ENCODE data around the gene ZBP1. TPM values are rescaled to one million over a fixed set of nuclear protein-coding genes. Genes with fewer than 3 reads are reported as not detected.
A peak's percentile ranks its signal among the peaks of the same experiment; 100 is the strongest.

ZBP1 gene
- total RNA-seq, 4 donors from 2014 or later: 0.19 TPM; not detected in 3

DNA sequence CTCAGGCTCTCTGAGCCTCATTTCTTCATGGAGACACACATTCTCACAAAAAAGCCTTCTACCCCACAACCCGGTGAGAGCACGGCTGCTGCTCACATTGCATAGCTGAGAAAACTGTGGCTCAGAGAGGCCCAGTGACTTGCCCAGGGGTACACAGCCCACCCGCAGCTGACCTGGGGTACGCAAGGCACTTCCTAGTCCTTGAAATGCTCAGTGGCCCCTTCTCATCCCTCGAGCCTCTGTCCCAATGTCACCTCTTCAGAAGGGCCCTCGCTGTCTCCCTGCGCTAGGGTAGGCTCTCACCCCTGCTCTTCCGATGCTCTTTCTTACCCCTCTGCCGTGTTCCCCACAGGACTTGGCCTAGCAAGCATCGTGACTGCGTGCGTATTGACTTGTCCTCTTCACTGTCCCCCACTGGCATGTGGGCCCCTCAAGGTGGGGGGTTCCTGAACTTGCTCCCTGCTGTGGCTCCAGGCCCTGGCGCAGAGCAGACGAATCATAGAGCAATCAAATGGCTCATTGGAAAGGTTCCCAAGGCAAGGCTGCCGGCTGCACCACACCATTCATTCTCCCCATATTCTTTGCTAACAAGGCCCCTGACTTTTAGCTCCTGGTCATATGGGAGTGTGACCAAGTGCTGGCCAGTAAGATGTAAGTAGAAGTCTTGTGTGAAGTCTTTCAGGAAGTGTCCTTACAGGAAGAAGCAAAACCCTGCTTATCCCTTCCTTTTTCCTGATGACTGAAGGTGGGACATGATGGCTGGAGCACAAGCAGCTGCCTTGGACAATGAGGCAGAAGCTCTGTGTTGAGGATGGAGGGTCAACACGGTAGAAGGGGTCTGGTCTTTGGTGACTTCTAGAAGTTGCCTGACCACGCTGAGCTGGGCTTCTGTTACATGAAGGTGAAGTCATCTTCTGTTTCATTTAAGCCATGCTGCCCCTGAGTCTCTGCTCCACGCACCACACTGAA is 36.7 kb downstream of the ZBP1 start:
- 83 to 89% methylated on average over 18 of the region's 18 CpGs for WGBS, 2 donors
- TF ChIP-seq, protein P1, sequence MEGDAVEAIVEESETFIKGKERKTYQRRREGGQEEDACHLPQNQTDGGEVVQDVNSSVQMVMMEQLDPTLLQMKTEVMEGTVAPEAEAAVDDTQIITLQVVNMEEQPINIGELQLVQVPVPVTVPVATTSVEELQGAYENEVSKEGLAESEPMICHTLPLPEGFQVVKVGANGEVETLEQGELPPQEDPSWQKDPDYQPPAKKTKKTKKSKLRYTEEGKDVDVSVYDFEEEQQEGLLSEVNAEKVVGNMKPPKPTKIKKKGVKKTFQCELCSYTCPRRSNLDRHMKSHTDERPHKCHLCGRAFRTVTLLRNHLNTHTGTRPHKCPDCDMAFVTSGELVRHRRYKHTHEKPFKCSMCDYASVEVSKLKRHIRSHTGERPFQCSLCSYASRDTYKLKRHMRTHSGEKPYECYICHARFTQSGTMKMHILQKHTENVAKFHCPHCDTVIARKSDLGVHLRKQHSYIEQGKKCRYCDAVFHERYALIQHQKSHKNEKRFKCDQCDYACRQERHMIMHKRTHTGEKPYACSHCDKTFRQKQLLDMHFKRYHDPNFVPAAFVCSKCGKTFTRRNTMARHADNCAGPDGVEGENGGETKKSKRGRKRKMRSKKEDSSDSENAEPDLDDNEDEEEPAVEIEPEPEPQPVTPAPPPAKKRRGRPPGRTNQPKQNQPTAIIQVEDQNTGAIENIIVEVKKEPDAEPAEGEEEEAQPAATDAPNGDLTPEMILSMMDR (IDR thresholded peaks at IDR 0.05): no peak
- no peak for TF ChIP-seq POLR2A (IDR thresholded peaks at IDR 0.05)
- intact Hi-C loops (cut with DNase I; ENCODE audit: low total_unique reads): no loop called here
- DNase-seq (ENCODE audit: low spot score in 2 of 2): no peak
- H3K4me3 ChIP-seq (ENCODE audit: low read depth, poor library complexity, severe bottlenecking): no peak overlapping the region

DNA sequence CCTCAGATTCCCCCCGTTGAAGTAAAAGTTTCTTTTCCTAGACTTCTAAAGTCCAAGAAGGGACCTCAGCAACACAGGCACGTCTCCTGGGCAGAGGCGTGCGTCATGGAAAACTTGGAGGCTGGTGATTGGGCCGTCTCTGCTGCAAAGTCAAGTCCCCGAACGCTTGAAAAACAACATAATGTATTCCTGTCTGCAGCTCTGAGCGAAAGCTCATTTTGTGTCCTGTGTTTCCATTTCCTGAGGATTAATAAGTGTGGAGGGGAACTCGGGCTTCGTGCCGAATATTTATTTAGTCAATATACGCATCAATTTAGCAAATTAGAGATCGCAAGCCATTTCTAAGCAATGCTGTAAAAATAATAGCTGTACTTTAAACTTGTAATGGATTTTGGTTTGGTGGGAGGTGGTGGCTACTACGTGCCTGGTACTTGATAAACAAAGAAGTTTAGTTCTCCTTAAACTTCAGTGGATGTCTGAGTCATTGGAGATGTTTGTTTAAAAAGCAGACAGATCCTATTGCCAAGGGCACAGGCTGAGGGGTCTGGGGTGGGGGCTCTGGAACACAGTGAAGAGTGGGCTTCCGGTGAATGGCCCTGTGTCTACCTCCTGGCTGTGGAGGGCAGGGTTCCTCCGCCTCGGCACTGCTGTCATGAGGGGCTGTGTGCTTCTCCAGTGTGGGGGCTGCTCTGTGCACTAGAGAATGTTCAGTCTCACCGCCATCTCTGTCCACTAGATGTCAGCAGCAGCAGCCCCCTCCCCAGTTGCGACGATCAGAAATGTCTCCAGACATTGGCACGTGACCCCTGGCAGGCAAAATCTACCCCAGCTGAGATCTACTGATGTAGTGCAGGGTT is 37.6 kb downstream of the ZBP1 start:
- intact Hi-C loops (cut with DNase I; ENCODE audit: low total_unique reads): no loop called here
- no peak overlapping the region for H3K4me3 ChIP-seq (ENCODE audit: low read depth, poor library complexity, severe bottlenecking)
- TF ChIP-seq POLR2A (IDR thresholded peaks at IDR 0.05): no peak
- TF ChIP-seq, protein P1 (IDR thresholded peaks at IDR 0.05): peak in 1 of 3 donors; percentile 12
- 47 to 48% methylated on average over 21 of the region's 21 CpGs for WGBS, 2 donors
- peak in 1 of 2 donors; percentile 33 for DNase-seq (ENCODE audit: low spot score in 2 of 2)

DNA sequence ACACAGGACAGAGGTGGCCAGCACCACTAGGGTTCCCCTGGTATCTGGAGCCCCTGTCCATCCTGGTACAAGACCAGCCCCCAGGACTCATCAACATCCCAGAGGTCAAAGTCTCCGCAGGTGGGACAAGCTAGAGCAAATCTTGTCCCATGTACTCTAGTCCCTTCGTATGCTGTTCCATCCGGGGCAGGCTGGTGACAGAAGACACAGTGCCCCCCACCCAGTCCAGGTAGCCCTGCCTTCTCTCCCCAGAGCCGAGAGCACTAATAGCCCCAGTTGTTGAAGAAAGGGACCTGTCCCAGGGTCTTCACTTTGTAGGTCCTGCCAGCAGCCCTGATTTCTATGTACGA is 38.2 kb downstream of the ZBP1 start:
- DNase-seq (ENCODE audit: low spot score in 2 of 2): no peak

DNA sequence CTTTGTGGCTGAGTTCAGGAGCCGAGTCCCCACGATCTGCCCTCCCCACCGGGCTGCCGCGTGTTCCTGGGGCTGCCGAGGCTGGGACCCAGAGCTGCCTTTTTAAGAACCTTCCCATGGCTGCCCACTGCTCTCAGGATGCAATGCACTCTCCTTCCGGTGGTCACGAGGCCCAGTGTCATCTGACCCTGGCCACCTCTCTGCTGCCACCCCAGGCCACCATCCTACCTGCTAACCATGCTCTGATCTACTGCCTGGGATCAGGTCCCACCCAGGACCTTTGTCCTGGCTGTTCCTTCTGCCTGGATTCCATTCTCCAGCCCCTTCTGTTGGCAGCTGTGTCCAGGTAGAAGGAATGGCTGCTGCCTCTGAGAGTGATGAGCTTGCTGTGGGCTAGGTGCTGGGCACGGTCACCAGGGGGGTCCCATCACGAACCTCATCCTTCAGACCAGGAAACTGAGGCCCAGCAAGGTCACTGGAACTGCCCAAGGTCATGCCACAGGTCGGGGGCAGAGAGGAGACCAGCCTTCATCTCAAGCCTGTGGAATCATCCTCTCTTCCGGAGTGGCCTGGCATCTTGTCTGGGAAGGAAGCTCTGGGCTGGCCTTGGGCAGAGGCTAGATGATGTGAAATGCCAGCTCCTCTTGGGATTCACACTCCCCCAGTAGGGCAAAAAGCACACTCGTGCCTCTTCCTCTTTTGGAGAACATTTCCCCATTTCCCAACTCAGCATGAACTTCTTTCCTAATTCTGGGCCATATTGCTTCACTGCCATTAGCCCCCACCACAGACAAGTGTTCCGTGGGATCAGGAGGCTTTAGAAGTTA is 38.8 kb downstream of the ZBP1 start:
- 64 to 67% methylated on average over 11 to 13 of the region's 14 CpGs for whole genome bisulfite sequencing, 2 donors
- intact Hi-C loops (cut with DNase I; ENCODE audit: low total_unique reads): no loop called here
- no peak for DNase-seq (ENCODE audit: low spot score in 2 of 2)
- TF ChIP-seq, protein P1 (IDR thresholded peaks at IDR 0.05): no peak
- TF ChIP-seq POLR2A (IDR thresholded peaks at IDR 0.05): no peak
- no peak overlapping the region for H3K4me3 ChIP-seq (ENCODE audit: low read depth, poor library complexity, severe bottlenecking)

More for the DNA sequence above, 38.2 kb downstream of the ZBP1 start:
- TF ChIP-seq POLR2A (IDR thresholded peaks at IDR 0.05): no peak
- TF ChIP-seq, protein P1 (IDR thresholded peaks at IDR 0.05): no peak
- WGBS, 2 donors: 74 to 75% methylated on average over 5 of the region's 5 CpGs
- intact Hi-C loops (cut with DNase I; ENCODE audit: low total_unique reads): no loop called here
- no peak overlapping the region for H3K4me3 ChIP-seq (ENCODE audit: low read depth, poor library complexity, severe bottlenecking)

DNA sequence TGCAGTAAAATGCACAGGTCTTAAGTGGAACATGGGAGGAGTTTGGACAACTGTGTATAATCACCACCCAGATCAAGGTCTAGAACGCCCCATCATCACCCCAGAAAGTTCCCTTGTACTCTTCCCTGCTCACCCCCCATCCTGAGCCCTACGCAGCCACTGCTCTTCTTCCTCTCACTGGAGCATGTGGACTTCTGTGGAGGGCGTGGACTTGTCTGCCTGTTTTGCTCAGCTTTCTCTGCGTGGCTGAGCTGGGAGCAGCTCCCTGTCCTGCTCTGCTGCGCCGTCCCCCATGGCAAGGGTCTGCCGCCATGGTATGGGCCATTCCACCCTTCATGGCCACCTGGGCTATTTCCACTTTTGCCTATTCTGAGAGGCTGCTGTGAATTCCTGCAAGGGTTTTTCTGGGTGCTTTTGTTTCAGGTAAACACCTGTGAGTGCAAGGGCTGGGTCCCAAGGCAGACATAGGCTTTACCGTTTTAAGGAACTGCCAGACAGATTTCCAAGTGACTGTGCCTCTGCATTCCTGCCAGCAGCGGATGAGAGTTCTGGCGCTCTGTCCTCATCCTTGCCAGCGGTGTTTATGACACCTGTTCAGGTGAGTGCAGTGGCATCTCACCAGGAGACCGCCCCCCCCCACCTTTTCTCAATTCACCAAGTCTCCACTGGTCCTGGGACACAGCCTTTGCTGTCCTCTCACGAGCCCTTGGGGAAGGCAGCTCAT is 39.6 kb downstream of the ZBP1 start:
- WGBS, 2 donors: 49 to 56% methylated on average over 13 of the region's 13 CpGs
- no peak for TF ChIP-seq POLR2A (IDR thresholded peaks at IDR 0.05)
- TF ChIP-seq, protein P1 (IDR thresholded peaks at IDR 0.05): no peak
- intact Hi-C loops (cut with DNase I; ENCODE audit: low total_unique reads): no loop called here
- no peak for DNase-seq (ENCODE audit: low spot score in 2 of 2)
- H3K4me3 ChIP-seq (ENCODE audit: low read depth, poor library complexity, severe bottlenecking): no peak overlapping the region
